ENCODE results near the gene BRAP.
"Not testable (repeated sequence)": the region's sequence is repeated elsewhere in the genome, so short reads cannot be mapped to it uniquely, and the experiment has no call there.

BRAP gene, protein sequence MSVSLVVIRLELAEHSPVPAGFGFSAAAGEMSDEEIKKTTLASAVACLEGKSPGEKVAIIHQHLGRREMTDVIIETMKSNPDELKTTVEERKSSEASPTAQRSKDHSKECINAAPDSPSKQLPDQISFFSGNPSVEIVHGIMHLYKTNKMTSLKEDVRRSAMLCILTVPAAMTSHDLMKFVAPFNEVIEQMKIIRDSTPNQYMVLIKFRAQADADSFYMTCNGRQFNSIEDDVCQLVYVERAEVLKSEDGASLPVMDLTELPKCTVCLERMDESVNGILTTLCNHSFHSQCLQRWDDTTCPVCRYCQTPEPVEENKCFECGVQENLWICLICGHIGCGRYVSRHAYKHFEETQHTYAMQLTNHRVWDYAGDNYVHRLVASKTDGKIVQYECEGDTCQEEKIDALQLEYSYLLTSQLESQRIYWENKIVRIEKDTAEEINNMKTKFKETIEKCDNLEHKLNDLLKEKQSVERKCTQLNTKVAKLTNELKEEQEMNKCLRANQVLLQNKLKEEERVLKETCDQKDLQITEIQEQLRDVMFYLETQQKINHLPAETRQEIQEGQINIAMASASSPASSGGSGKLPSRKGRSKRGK

DNA sequence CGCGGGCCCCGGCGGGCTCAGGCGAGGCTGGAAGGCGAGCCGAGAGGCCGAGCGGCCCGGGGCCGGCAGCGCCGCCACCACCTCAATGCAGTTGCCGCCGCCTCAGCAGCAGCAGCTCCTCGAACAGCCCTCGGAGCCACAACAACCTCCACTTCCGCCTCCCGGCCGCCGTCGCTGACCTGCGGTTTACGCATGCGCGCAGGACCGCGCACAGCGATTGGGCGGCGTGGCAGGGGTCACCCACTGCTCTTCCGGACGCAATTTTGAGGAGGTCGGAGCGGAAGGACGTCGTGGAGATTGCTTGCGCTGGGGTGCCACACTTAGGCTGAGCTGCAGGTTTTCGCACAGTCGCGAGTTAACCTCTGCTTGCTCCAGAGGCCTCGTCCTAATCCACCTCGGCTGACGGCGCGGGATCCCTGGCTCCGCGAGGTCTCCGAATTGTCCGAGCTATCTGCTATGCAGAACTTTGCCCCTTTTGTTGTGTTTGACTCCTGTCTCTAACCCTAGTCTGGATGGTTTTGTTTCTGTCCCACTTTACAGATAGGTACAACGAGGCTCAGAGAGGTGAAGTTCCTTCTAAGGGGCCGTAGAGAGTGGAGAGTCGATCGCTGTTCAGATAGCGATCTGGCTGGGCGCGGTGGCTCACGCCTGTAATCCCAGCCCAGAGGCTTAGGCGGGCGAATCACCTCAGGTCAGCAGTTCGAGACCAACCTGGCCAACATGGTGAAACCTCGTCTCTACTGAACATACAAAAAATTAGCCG, at the start of gene BRAP, which contains the start of gene ACAD10:
BRAP (minus strand) TSS at position 146 of the 763 bp plus-strand sequence. CDS start 164 bp downstream, outside the sequence.
ACAD10 (plus strand) TSS at position 243 of the 763 bp plus-strand sequence. CDS start 6,657 bp downstream, outside the sequence.
- Histone ChIP-seq H3K9ac (ENCODE audit: low read length) (peak within 1 kb of the TSS; percentile 93), H3K4me3 (ENCODE audit: low read length) (peak within 1 kb of the TSS; percentile 82), H3K4me1 (ENCODE audit: control insufficient read depth, insufficient read depth, low read length) (peaks cover 18% of the 10 kb centered on the region), H3K27me3 (ENCODE audit: control insufficient read depth, insufficient read depth, low read length) (no peaks in the 10 kb centered on the region), H3K27ac (ENCODE audit: low read depth, low read length) (peak within 1 kb of the TSS; percentile 85), H3K36me3 (ENCODE audit: control insufficient read depth, insufficient read depth, low read length) (peaks cover 4% of the 10 kb centered on the region)

DNA sequence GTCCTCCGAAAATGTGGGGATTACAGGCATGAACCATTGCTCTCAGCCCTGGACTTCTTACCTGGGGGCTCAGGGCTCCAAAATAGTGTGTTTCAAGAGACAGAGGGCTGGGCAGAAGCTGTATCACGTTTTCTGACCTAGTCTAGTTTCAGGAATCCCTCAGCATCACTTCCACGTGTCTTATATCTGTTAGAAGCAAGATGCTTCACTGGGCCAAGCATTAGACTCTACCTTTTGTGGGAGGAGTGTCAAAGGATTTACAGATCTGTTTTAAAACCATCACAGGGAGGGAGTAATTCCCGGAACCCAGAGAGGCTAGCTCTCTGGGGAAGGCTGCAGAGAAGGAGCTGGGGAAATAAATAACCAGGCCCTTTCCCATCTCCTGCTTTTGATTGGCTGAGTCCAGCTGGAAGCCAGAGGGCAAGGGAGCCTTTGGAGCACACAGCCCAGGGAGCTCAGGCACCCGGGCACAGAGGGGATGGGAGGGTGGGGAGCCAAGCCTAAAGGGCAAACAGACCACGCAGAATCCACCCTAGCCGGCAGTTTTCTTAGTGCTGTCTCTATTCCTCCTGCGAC, 47.7 kb upstream of the BRAP start:
- Histone ChIP-seq H3K4me3 (ENCODE audit: low read length) (no peak overlapping the region), H3K9ac (ENCODE audit: low read length) (no peak overlapping the region), H3K36me3 (ENCODE audit: control insufficient read depth, insufficient read depth, low read length) (peaks cover 5% of the 10 kb centered on the region), H3K27me3 (ENCODE audit: control insufficient read depth, insufficient read depth, low read length) (no peaks in the 10 kb centered on the region), H3K27ac (ENCODE audit: low read depth, low read length) (no peak overlapping the region), H3K4me1 (ENCODE audit: control insufficient read depth, insufficient read depth, low read length) (no peaks in the 10 kb centered on the region)

DNA sequence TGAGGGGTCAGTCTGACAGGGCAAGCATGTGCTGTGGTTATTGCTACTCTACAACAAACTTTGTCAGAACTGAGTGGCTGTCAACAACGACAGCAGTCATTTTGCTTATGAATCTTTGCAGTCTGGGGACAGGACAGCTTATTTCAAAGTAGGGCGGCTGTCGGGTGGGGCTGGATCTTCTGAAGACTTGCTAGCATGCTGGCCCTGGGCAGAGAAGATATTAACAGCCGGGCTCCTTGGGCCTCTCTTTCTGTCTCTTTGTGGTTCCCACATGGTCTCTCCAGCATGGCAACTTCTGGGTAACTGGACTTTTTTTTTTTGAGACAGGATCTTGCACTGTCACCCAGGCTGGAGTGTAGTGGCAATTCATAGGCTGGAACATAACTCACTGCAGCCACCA, 47.0 kb upstream of the BRAP start:
- Histone ChIP-seq H3K36me3 (ENCODE audit: control insufficient read depth, insufficient read depth, low read length) (peaks cover 8% of the 10 kb centered on the region), H3K4me1 (ENCODE audit: control insufficient read depth, insufficient read depth, low read length) (no peaks in the 10 kb centered on the region), H3K27ac (ENCODE audit: low read depth, low read length) (no peak overlapping the region), H3K9ac (ENCODE audit: low read length) (no peak overlapping the region), H3K4me3 (ENCODE audit: low read length) (no peak overlapping the region), H3K27me3 (ENCODE audit: control insufficient read depth, insufficient read depth, low read length) (no peaks in the 10 kb centered on the region)

DNA sequence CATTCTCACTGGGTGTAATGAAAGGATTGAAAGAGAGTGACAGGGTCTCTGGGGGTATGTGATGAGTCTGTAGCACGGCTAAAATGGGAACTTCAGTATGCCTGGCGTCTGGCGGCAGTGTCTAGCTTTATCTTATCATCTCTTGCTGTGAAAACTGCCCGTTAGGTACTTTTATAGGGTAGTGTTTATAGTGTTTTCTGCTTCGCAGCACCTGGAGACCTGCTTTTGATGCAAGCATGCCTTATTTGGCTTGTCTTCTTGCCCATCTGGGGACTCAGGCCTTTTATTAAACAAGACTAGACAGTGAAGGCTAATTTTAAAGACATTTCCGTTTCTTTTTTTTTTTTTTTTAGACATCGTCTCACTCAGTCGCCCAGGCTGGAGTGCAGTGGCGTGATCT, 44.7 kb upstream of the BRAP start:
- no peak overlapping the region for H3K4me3 ChIP-seq (ENCODE audit: low read length)
- no peaks in the 10 kb centered on the region for H3K27me3 ChIP-seq (ENCODE audit: control insufficient read depth, insufficient read depth, low read length)
- H3K27ac ChIP-seq (ENCODE audit: low read depth, low read length), result no peak overlapping the region
- no peak overlapping the region for H3K9ac ChIP-seq (ENCODE audit: low read length)
- H3K4me1 ChIP-seq (ENCODE audit: control insufficient read depth, insufficient read depth, low read length), result no peaks in the 10 kb centered on the region
- peaks cover 9% of the 10 kb centered on the region for H3K36me3 ChIP-seq (ENCODE audit: control insufficient read depth, insufficient read depth, low read length)

DNA sequence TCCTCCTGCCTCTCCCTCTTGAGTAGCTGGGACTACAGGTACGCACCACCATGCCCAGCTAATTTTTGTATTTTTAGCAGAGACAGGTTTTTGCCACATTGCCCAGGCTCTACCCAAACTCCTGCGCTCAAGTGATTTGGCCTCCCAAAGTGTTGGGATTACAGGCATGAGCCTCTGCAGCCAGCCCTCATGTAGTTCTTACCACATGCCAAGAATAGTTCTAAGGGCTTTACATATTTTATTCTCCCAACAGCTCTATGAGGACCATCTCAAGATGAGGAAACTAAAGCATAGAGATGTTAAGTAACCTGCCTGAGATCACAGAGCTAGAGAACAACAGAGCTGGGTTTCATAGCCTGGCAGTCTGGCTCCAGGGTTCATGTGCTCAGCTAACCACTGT, 43.0 kb upstream of the BRAP start:
- peaks cover 9% of the 10 kb centered on the region for H3K36me3 ChIP-seq (ENCODE audit: control insufficient read depth, insufficient read depth, low read length)
- H3K27me3 ChIP-seq (ENCODE audit: control insufficient read depth, insufficient read depth, low read length), result no peaks in the 10 kb centered on the region

DNA sequence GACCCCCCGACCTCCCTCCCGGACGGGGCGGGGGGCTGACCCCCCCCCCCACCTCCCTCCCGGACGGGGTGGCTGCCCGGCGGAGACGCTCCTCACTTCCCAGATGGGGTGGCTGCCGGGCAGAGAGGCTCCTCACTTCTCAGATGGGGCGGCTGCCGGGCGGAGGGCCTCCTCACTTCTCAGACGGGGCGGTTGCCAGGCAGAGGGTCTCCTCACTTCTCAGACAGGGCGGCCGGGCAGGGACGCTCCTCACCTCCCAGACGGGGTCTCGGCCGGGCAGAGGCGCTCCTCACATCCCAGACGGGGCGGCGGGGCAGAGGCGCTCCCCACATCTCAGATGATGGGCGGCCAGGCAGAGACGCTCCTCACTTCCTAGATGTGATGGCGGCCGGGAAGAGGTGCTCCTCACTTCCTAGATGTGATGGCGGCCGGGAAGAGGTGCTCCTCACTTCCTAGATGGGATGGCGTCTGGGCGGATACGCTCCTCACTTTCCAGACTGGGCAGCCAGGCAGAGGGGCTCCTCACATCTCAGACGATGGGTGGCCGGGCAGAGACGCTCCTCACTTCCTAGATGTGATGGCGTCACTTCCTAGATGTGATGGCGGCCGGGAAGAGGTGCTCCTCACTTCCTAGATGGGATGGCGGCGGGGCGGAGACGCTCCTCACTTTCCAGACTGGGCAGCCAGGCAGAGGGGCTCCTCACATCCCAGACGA, 38.0 kb upstream of the BRAP start:
- H3K4me1 ChIP-seq (ENCODE audit: control insufficient read depth, insufficient read depth, low read length); H3K27me3 ChIP-seq (ENCODE audit: control insufficient read depth, insufficient read depth, low read length); H3K4me3 ChIP-seq (ENCODE audit: low read length); H3K27ac ChIP-seq (ENCODE audit: low read depth, low read length); H3K36me3 ChIP-seq (ENCODE audit: control insufficient read depth, insufficient read depth, low read length); H3K9ac ChIP-seq (ENCODE audit: low read length): not testable (repeated sequence)

More for the DNA sequence above, 43.0 kb upstream of the BRAP start:
- Histone ChIP-seq H3K4me1 (ENCODE audit: control insufficient read depth, insufficient read depth, low read length) (no peaks in the 10 kb centered on the region), H3K27ac (ENCODE audit: low read depth, low read length) (no peak overlapping the region), H3K9ac (ENCODE audit: low read length) (no peak overlapping the region), H3K4me3 (ENCODE audit: low read length) (no peak overlapping the region)

DNA sequence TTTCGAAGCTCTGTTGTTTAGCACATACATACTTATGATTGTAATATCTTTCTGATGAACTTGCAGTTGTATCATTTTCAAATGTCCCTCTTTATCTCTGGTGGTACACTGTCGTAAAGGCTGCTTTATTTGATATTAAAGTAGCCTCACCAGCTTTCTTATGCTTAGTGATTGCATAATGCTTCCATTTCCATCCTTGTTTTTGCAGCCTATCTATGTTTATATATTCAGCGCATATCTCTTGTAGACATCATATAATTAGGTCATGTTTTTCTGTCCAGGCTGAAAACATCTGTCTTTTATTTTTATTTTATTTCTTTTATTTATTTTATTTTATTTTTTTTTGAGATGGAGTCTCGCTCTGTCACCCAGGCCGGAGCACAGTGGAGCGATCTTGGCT, 34.7 kb upstream of the BRAP start:
- no peak overlapping the region for H3K4me3 ChIP-seq (ENCODE audit: low read length)
- no peak overlapping the region for H3K27ac ChIP-seq (ENCODE audit: low read depth, low read length)
- peaks cover 6% of the 10 kb centered on the region for H3K36me3 ChIP-seq (ENCODE audit: control insufficient read depth, insufficient read depth, low read length)
- peaks cover 7% of the 10 kb centered on the region for H3K4me1 ChIP-seq (ENCODE audit: control insufficient read depth, insufficient read depth, low read length)
- H3K9ac ChIP-seq (ENCODE audit: low read length), result no peak overlapping the region
- H3K27me3 ChIP-seq (ENCODE audit: control insufficient read depth, insufficient read depth, low read length), result no peaks in the 10 kb centered on the region

DNA sequence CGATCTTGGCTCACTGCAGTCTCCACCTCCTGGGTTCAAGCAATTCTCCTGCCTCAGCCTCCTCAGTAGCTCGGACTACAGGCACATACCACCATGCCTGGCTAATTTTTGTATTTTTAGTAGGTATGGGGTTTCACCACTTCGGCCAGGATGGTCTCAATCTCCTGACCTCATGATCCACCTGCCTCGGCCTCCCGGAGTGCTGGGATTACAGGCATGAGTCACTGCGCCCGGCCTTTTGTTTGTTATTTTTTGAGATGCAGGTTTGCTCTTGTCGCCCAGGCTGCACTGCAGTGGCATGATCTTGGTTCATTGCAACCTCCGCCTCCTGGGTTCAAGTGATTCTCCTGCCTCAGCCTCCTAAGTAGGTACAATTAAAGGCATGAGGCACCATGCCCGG, 33.6 kb upstream of the BRAP start:
- not testable (repeated sequence) for H3K4me1 ChIP-seq (ENCODE audit: control insufficient read depth, insufficient read depth, low read length); H3K27ac ChIP-seq (ENCODE audit: low read depth, low read length); H3K4me3 ChIP-seq (ENCODE audit: low read length); H3K9ac ChIP-seq (ENCODE audit: low read length); H3K36me3 ChIP-seq (ENCODE audit: control insufficient read depth, insufficient read depth, low read length); H3K27me3 ChIP-seq (ENCODE audit: control insufficient read depth, insufficient read depth, low read length)

DNA sequence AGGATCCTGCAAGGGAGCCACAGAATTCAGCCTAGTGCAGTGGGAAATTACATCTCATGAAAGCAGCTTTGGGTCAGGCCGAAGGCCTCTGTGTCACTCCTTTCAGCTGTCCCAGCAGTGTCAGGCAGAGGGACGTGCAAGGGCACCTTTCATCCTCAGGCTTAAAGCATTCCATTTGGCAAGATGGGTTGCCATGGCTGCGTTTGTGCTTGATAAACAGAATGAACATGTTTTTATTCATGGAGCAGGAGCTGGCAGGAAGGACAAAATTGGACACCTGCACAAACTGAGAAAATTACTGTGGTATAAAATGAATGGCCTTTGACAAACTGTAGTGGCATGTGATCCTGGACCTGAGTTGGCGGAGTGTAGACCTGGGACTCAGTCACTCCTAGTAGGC, 29.5 kb upstream of the BRAP start:
- Histone ChIP-seq H3K36me3 (ENCODE audit: control insufficient read depth, insufficient read depth, low read length) (peaks cover 8% of the 10 kb centered on the region), H3K9ac (ENCODE audit: low read length) (no peak overlapping the region), H3K4me3 (ENCODE audit: low read length) (no peak overlapping the region), H3K27ac (ENCODE audit: low read depth, low read length) (peak overlapping the region; percentile 55), H3K4me1 (ENCODE audit: control insufficient read depth, insufficient read depth, low read length) (peaks cover 8% of the 10 kb centered on the region), H3K27me3 (ENCODE audit: control insufficient read depth, insufficient read depth, low read length) (no peaks in the 10 kb centered on the region)

DNA sequence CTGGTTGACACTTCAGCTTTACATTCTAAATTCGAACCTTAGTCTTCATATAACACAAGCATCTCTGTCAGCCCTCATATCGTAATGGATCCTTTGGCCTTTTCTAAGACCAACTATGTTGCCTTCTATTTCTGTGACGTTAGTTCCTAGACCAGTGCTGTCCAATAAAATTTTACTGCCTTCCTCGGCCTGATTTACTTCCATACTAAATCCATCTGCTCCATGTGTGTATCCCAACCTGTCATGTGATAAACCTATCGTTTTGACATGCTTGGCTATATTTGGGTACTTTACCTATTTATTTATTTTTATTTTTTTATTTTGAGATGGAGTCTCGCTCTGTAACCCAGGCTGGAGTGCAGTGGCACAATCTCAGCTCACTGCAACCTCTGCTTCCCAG, 20.4 kb upstream of the BRAP start:
- Histone ChIP-seq H3K4me1 (ENCODE audit: control insufficient read depth, insufficient read depth, low read length) (no peaks in the 10 kb centered on the region), H3K27me3 (ENCODE audit: control insufficient read depth, insufficient read depth, low read length) (no peaks in the 10 kb centered on the region), H3K9ac (ENCODE audit: low read length) (no peak overlapping the region), H3K27ac (ENCODE audit: low read depth, low read length) (no peak overlapping the region), H3K36me3 (ENCODE audit: control insufficient read depth, insufficient read depth, low read length) (peaks cover 10% of the 10 kb centered on the region), H3K4me3 (ENCODE audit: low read length) (no peak overlapping the region)

DNA sequence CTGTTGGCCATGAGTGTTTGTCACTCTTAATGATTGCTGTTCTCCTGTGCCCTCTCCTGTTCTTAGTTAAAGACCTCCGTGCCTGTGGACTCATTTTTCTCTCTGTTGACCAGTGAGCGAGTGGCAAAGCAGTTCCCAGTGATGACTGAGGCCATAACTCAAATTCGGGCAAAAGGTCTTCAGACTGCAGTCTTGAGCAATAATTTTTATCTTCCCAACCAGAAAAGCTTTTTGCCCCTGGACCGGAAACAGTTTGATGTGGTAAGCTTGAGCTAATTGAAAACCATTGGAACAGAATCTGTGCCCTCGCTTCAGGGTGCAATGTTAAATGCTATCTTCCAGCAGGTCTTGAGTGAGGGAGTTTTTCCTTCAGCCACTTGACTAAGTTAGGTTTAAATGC, 19.9 kb upstream of the BRAP start:
- H3K27me3 ChIP-seq (ENCODE audit: control insufficient read depth, insufficient read depth, low read length), result no peaks in the 10 kb centered on the region
- H3K36me3 ChIP-seq (ENCODE audit: control insufficient read depth, insufficient read depth, low read length), result peaks cover 11% of the 10 kb centered on the region
- H3K4me1 ChIP-seq (ENCODE audit: control insufficient read depth, insufficient read depth, low read length), result no peaks in the 10 kb centered on the region
- H3K9ac ChIP-seq (ENCODE audit: low read length), result no peak overlapping the region
- H3K4me3 ChIP-seq (ENCODE audit: low read length), result no peak overlapping the region
- H3K27ac ChIP-seq (ENCODE audit: low read depth, low read length), result peak overlapping the region; percentile 32

DNA sequence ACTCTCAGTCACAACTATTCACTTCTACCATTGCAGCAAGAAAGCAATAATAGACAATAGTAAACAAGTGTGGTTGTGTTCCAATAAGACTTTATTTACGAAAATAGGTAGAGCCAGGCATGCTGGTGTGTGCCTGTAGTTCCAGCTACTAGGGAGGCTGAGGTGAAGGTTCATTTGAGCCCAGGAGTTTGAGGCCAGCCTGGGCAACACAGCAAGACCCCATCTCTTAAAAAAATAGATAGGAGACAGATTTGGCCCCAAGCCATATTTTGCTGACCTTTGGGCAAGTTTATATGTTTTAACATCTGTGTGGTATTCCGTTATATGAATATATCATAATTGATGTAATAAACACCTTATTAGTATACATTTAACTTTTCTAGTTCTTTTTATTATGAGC, 14.2 kb upstream of the BRAP start:
- H3K4me3 ChIP-seq (ENCODE audit: low read length), result no peak overlapping the region
- no peaks in the 10 kb centered on the region for H3K4me1 ChIP-seq (ENCODE audit: control insufficient read depth, insufficient read depth, low read length)
- no peaks in the 10 kb centered on the region for H3K27me3 ChIP-seq (ENCODE audit: control insufficient read depth, insufficient read depth, low read length)
- H3K27ac ChIP-seq (ENCODE audit: low read depth, low read length), result no peak overlapping the region
- peaks cover 17% of the 10 kb centered on the region for H3K36me3 ChIP-seq (ENCODE audit: control insufficient read depth, insufficient read depth, low read length)
- no peak overlapping the region for H3K9ac ChIP-seq (ENCODE audit: low read length)

All from rectal smooth muscle tissue (tissue), 1 donor.